Cortex of kidney (tissue), 1 donor: Measurements from ENCODE around the gene NUBPL.
"Not testable (repeated sequence)": the region's sequence is repeated elsewhere in the genome, so short reads cannot be mapped to it uniquely, and the experiment has no call there.

Source experiments
- DNase-seq: peaks from one replicate; lab custom pipeline; 2025; lab: John Stamatoyannopoulos, UW

The NUBPL gene

DNA sequence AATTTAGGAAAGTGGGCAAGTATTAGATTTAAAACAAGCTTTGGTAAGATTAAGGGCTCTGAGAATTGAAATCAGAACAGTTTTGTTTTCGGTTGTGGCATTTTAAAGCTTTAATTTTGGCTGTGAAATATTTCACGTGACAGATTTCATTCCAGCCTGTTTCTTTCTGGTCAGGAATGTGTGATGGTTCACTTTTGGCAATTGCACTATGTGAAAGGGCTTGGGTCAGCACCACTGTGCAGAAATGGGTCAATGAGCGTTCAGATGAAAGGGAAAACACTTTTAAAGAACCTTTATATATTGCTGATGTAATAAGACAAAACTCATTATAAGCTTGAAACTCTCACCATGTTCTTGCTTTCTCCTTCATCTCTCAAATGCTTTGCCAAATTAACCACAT is 17.1 kb downstream of the NUBPL start:
- no peak for DNase-seq

DNA sequence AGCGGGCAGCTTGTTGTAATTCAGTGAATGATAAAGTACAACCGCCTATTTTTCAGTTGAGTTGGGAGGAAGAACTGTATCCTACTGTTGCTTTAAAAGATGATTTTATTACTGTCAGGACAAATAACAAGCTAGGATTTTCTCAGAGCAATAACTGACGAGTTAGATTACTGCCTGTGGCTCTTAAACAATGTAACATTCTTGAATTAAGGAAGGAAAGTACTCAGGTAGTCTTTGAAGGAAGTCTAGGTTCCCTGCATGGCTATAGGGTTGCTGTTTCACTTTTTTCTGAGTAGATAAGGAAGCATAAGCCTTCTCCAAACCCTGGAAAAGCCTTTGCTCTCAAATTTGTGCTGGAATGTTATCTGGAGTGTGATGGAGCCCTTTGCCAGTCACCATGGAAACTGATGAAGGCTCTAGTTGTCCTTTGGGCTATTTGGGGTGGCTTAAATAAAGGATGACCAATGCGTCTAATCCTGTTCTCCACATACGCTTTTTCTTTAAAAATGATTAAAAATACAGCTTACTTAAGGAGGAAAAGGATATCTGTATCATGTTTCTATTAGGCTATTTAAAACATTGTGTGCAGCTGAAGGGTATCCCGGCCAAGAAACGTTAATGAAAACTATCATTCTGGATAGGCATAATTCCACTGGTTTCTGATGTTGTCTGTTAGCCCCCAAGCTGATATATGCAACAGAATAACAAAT is 17.7 kb downstream of the NUBPL start:
- DNase-seq: no peak

GRCh38 chr14:31580234-31580633 is 19.0 kb downstream of the NUBPL start:
- no peak for DNase-seq

- no peak for DNase-seq
Measured at GRCh38 chr14:31582286-31582691, 21.1 kb downstream of the NUBPL start.

GRCh38 chr14:31582836-31583452 is 21.7 kb downstream of the NUBPL start:
- no peak for DNase-seq

DNA sequence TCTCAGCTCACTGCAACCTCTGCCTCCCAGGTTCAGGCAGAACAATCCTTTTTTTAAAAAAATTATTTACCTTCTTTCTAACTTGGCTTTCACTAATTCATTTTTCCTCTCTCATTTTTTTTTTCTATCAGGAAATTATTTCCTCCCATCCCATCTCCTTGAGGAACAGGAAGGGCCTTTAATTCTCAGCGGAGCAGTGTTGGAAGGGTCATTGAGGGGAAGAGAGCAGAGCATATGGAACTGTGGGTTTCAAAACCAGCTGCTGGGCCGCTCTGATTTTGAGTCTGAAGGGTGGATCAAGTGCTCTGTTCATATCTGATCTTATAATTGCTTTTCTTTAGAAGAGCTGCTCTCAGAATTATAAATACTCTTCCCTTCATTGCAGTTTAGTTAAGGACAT is 29.0 kb downstream of the NUBPL start:
- DNase-seq: no peak

GRCh38 chr14:31592122-31592521 is 30.9 kb downstream of the NUBPL start:
- no peak for DNase-seq

DNA sequence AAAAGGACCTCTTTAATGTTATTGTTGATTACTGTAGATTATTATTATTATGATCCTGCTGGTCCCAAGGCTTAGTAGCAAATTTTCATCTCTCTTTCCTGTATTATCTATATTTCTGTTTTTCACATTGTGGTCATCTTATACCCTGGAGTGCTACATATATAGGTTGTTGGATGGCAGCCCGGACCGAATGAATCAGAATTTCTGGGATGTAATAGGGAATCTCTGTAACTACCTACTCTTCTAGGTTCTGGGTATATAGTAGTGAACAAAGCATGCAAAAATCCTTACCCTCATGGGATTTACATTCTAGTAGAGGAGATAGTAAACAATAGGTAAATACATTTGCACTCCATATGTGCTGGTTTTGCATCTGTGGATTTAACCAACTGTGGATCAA is 31.4 kb downstream of the NUBPL start:
- DNase-seq: no peak

- DNase-seq: no peak
Measured at GRCh38 chr14:31596342-31597095, 35.3 kb downstream of the NUBPL start.

GRCh38 chr14:31605702-31606101 is 44.5 kb downstream of the NUBPL start:
- no peak for DNase-seq

DNA sequence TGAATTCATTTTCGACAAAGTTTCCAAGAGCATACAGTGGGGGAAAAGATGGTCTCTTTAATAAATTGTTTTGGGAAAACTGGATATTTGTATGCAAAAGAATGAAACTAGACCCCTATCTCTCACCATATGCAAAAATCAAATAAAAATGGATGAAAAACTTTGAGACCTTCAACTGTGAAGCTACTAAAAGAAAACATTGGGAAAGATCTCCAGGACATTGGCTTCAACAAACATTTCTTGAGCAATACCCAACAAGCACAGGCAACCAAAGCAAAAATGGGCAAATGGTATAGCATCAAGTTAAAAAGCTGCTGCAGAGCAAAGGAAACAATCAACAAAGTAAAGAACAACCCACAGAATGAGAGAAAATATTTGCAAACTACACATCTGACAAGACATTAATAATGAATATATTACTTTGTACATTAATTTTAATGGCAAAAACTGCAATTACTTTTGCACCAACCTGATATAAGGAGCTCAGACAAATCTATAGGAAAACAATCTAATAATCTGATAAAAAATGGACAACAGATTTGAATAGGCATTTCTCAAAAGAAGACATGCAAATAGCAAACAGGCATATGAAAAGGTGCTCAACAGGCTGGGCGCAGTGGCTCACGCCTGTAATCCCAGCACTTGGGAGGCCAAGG is 50.7 kb downstream of the NUBPL start:
- DNase-seq: no peak

DNA sequence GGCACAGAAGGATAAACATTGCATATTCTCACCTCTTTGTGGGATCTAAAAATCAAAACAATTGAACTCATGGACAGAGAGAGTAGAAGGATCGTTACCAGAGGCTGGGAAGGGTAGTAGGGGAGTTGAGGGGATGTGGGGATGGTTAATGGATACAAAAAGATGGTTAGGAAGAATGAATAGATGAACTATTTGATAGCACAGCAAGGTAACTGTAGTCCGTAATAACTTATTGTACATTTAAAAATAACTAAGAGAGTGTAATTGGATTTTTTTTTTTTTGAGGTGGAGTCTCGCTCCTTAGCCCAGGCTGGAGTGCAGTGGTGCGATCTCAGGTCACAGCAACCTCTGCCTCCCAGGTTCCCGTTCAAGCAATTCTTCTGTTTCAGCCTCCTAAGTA is 52.0 kb downstream of the NUBPL start:
- no peak for DNase-seq

DNA sequence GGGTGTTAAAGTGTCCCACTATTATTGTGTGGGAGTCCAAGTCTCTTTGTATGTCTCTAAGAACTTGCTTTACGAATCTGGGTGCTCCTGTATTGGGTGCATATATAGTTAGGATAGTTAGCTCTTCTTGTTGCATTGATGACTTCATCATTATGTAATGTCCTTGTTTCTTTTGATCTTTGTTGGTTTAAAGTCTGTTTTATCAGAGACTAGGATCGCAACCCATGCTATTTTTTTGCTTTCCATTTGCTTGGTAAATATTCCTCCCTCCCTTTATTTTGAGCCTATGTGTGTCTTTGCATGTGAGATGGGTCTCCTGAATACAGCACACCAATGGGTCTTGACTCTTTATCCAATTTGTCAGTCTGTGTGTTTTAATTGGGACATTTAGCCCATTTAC is 57.7 kb downstream of the NUBPL start:
- not testable (repeated sequence) for DNase-seq

DNA sequence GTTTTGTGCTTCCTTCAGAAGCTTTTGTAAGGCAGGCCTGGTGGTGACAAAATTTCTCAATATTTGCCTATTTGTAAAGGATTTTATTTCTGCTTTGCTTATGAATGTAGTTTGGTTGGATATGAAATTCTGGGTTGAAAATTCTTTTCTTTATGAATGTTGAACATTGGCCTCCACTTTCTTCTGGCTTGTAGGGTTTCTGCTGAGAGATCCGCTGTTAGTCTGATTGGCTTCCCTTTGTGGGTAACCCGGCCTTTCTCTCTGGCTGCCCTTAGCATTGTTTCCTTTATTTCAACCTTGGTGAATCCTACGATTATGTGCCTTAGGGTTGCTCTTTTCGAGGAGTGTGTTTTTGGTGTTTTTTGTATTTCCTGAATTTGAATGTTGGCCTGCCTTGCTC is 58.2 kb downstream of the NUBPL start:
- no peak for DNase-seq

GRCh38 chr14:31620898-31621297 is 59.7 kb downstream of the NUBPL start:
- not testable (repeated sequence) for DNase-seq

- DNase-seq: no peak
Measured at GRCh38 chr14:31622060-31622459, 60.9 kb downstream of the NUBPL start.

GRCh38 chr14:31652900-31653299 is 91.7 kb downstream of the NUBPL start:
- not testable (repeated sequence) for DNase-seq

GRCh38 chr14:31657917-31658316 is 96.7 kb downstream of the NUBPL start:
- DNase-seq: no peak

DNA sequence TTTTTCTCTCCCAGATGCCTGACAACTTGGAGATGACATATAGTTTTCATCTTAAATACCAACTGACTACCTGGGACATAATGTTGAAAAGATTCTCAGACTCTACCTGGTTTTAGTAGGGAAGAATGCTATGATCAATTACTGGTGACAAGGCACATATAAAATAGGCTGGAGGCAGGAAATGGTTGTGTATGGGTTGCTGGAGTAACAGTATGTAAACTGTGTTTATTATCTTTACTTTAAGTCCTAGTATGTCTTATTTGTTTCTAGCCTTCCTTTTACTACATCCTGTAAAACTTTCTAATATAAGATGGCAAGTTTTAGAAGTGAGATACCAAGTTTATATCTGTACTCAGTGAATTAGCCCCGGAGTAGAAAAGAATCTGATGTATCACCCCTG is 98.1 kb downstream of the NUBPL start:
- DNase-seq: no peak

DNA sequence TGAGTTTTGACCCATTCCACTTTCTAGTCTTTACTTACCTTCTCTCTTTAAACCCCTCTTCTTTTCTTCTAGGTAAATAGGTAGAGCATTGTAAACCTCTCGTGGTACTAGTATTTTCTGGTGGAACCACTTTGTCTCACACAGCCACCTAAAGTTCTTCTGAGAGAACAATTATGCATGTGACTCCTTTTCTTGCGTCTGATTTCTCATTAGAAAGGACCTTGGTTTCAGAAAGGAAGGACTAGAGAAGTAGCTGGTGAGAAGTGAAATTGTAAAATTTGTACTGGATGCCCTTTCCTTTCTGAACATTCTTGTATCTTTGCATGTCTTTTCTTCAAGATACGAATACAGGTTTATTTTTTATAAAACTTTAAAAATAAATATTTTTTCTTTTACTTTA is 99.0 kb downstream of the NUBPL start:
- DNase-seq: no peak

DNA sequence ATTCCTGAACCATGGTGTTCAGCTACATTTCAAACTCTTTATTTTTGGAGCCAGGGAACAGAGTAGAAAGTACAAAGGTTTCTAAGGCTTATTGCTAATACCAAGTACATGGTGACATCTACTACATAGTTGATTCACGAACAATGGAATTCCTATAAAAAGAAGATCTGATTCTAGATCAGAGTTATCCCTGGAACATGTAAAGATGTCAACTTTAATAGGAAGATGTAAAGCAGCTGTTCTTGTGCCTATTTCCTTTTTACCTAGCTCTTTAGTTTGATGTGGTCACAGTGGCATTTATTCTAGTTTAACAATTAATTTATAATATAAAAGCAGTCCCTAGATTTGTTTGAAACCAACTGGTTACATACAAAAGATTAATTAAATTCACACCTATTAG is 99.5 kb downstream of the NUBPL start:
- DNase-seq: no peak

- no peak for DNase-seq
Measured at GRCh38 chr14:31668348-31668747, 107.1 kb downstream of the NUBPL start.

DNA sequence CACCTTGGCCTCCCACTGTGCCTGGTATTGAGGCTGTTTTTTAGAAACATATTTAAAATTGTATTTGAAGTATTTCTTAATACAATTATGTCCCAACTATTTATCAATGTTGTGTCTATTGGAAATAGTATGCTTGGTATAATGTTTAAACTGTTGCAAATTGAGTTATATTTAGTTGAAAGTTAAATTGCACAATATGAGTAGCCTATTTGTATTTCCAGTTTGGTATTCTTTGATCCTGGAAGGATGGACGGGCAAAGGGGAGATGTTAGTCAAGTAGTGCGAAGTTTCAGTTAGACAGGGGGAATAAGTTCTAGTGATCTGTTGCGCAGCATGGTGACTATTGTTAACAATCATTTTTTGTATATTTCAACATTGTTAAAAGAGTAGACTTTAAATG is 111.5 kb downstream of the NUBPL start:
- no peak for DNase-seq
